MM.1S (cell line): ENCODE measurements around the gene CAB39L.

Experiments
- EZH2 ChIP-seq: fragments of 300-600 bp; sonication (generic); optimal IDR thresholded peaks from 2 replicates; pipeline ENCODE3; 2017; ENCODE audit warnings: low read depth, mild to moderate bottlenecking, antibody characterized with exemption, low read length, mixed read lengths
- EZH2phosphoT487 ChIP-seq: fragments of 300-600 bp; sonication (generic); IDR thresholded peaks from 2 replicates; pipeline ENCODE4 v1.6.1; 2018; ENCODE audit warnings: antibody characterized with exemption, low read length
- TF ChIP-seq, protein P1 (sequence below): fragments of 300-600 bp; sonication (generic); IDR thresholded peaks from 2 replicates; pipeline ENCODE4 v1.5.1; 2016; ENCODE audit warnings: antibody characterized with exemption, low read length, mixed read lengths

DNA sequence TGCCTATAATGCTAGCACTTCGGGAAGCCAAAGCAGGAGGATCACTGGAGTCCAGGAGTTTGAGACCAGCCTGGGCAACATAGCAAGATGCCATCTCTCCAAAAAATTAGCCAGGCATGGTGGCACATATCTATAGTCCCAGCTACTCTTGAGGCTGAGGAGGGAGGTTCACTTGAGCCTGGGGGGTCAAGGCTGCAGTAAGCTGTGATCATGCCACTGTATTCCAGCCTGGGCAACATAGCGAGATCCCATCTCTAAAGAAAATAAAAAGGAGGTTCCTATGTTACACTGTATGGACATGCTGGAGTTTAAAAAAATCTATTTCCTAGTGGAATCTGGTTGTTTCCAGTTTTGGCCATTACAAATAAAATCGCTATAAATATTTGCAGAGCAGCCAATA, 2.6 kb downstream of the CAB39L start:
- TF ChIP-seq, protein P1, sequence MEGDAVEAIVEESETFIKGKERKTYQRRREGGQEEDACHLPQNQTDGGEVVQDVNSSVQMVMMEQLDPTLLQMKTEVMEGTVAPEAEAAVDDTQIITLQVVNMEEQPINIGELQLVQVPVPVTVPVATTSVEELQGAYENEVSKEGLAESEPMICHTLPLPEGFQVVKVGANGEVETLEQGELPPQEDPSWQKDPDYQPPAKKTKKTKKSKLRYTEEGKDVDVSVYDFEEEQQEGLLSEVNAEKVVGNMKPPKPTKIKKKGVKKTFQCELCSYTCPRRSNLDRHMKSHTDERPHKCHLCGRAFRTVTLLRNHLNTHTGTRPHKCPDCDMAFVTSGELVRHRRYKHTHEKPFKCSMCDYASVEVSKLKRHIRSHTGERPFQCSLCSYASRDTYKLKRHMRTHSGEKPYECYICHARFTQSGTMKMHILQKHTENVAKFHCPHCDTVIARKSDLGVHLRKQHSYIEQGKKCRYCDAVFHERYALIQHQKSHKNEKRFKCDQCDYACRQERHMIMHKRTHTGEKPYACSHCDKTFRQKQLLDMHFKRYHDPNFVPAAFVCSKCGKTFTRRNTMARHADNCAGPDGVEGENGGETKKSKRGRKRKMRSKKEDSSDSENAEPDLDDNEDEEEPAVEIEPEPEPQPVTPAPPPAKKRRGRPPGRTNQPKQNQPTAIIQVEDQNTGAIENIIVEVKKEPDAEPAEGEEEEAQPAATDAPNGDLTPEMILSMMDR = no peak
- no peak for TF ChIP-seq EZH2
- TF ChIP-seq EZH2phosphoT487 = no peak
